CD4-positive, alpha-beta memory T cell (primary cell): ENCODE measurements around the gene ATG12. TPM values are rescaled to one million over a fixed set of nuclear protein-coding genes. Genes with fewer than 3 reads are reported as not detected.

Source experiments
- CTCF ChIA-PET: fragments of 350-600 bp; sonication (Branson Sonifier 250); formaldehyde crosslinking; loops from one replicate; lab custom pipeline; 2021; ENCODE audit warnings: inconsistent platforms; ENCODE audit not compliant: partially characterized antibody; lab: Charles Lee
- POLR2A ChIA-PET: fragments of 350-600 bp; sonication (Branson Sonifier 250); formaldehyde crosslinking; loops from one replicate; lab custom pipeline; 2021; ENCODE audit not compliant: partially characterized antibody; lab: Charles Lee
- DNase-seq, 5 donors: peaks; one replicate each; pipeline versions ENCODE4 v3.0.0 to v3.0.0-alpha.2; 2020 to 2022; ENCODE audit warnings: mixed read lengths in 1 of 5
- H3K27ac ChIP-seq: one replicate; pipeline ENCODE4 v1.7.0; 2013; ENCODE audit warnings: low read depth, low read length
- H3K27me3 ChIP-seq: 2 replicates; pipeline ENCODE4 v1.7.0; 2013; ENCODE audit warnings: mild to moderate bottlenecking, low read length, moderate library complexity; ENCODE audit not compliant: insufficient read depth
- H3K36me3 ChIP-seq: 2 replicates; pipeline ENCODE4 v1.7.0; 2013; ENCODE audit warnings: mild to moderate bottlenecking, low read length, moderate library complexity; ENCODE audit not compliant: insufficient read depth
- H3K4me1 ChIP-seq: 2 replicates; pipeline ENCODE4 v1.7.0; 2013; ENCODE audit warnings: mild to moderate bottlenecking, low read length, moderate library complexity; ENCODE audit not compliant: insufficient read depth
- H3K4me3 ChIP-seq, 2 donors: one replicate each; pipeline ENCODE4 v1.7.0; 2013; ENCODE audit warnings: low read length in 2 of 2, mild to moderate bottlenecking in 1 of 2
- H3K9me3 ChIP-seq, 2 donors: one replicate each; pipeline ENCODE4 v1.7.0; 2013; ENCODE audit warnings: low read length in 2 of 2, control low read depth in 1 of 2; ENCODE audit not compliant: control insufficient read depth in 1 of 2
- H3K27ac Mint-ChIP-seq, 7 donors: one replicate each; pipeline ENCODE4 v1.8.0; 2020 to 2021; ENCODE audit warnings: mixed read lengths in 7 of 7, mild to moderate bottlenecking in 6 of 7, inconsistent platforms in 3 of 7, moderate library complexity in 3 of 7
- H3K27me3 Mint-ChIP-seq, 2 donors: one replicate each; pipeline ENCODE4 v1.8.0; 2020 to 2021; ENCODE audit warnings: mixed read lengths in 2 of 2
- H3K36me3 Mint-ChIP-seq, 2 donors: one replicate each; pipeline ENCODE4 v1.8.0; 2020 to 2021; ENCODE audit warnings: mixed read lengths in 2 of 2, inconsistent platforms in 1 of 2, mild to moderate bottlenecking in 1 of 2
- H3K4me1 Mint-ChIP-seq, 4 donors: one replicate each; pipeline ENCODE4 v1.8.0; 2020 to 2021; ENCODE audit warnings: mixed read lengths in 4 of 4, mild to moderate bottlenecking in 1 of 4
- H3K4me3 Mint-ChIP-seq, 8 donors: one replicate each; pipeline ENCODE4 v1.8.0; 2020 to 2021; ENCODE audit warnings: mixed read lengths in 8 of 8, mild to moderate bottlenecking in 7 of 8, moderate library complexity in 6 of 8, inconsistent platforms in 3 of 8
- H3K9me3 Mint-ChIP-seq, 8 donors: one replicate each; pipeline ENCODE4 v1.8.0; 2020 to 2021; ENCODE audit warnings: mixed read lengths in 8 of 8, mild to moderate bottlenecking in 5 of 8, inconsistent platforms in 3 of 8, moderate library complexity in 1 of 8
- intact Hi-C: fragments of 100-400 bp; cut with micrococcal nuclease; formaldehyde crosslinking; loops from one replicate; pipeline ENCODE4 v1.15.1; 2023
- polyA plus RNA-seq, 2 donors: library from polyadenylated mRNA; unstranded; fragments of 300-500 nt; fragmentation: Illumina TruSeq; gene quantifications; one replicate each; pipeline ENCODE4 v1.2.3, GENCODE V29; 2021
- total RNA-seq, 2 experiments: library from RNA; stranded (reverse); gene quantifications; one replicate each; pipeline ENCODE4 v1.2.3, GENCODE V29; 2021

The ATG12 gene
- total and polyA plus RNA-seq, 4 experiments from 2014 or later = 84.7 to 133 (median 92.2) TPM

GRCh38 chr5:115873392-115873791 lies 32.0 kb upstream of the ATG12 start:
- no peak overlapping the region for H3K27ac Mint-ChIP-seq
- no peaks in the 10 kb centered on the region for H3K36me3 ChIP-seq
- H3K27me3 Mint-ChIP-seq = no peaks in the 10 kb centered on the region
- peaks cover 52 to 58% of the 10 kb centered on the region in 2 donors for H3K36me3 Mint-ChIP-seq
- H3K27me3 ChIP-seq = no peaks in the 10 kb centered on the region
- intact Hi-C loops = no loop called here
- no peak for DNase-seq
- no peak overlapping the region for H3K27ac ChIP-seq
- no peaks in the 10 kb centered on the region for H3K4me1 ChIP-seq
- H3K4me1 Mint-ChIP-seq = peaks cover 0 to 6% (median 3%) of the 10 kb centered on the region in 4 donors
- H3K4me3 Mint-ChIP-seq = no peak overlapping the region
- H3K9me3 ChIP-seq = no peaks in the 10 kb centered on the region
- ChIA-PET POLR2A (no interaction called here), CTCF (no interaction called here)
- H3K9me3 Mint-ChIP-seq = peaks cover 0 to 2% (median 0%) of the 10 kb centered on the region in 8 donors
- no peak overlapping the region for H3K4me3 ChIP-seq

- ChIA-PET CTCF (interaction anchor here (0.6 kb wide), 1 partner anchor 31 kb away, joined by 3 read pairs; the partner anchor contains the start of gene ATG12), POLR2A (no interaction called here)
- Mint-ChIP-seq H3K4me3 (no peak overlapping the region), H3K27ac (no peak overlapping the region), H3K36me3 (peaks cover 42 to 48% of the 10 kb centered on the region in 2 donors), H3K27me3 (no peaks in the 10 kb centered on the region), H3K4me1 (peaks cover 0 to 6% (median 1%) of the 10 kb centered on the region in 4 donors), H3K9me3 (peaks cover 0 to 2% (median 0%) of the 10 kb centered on the region in 8 donors)
- Histone ChIP-seq H3K27ac (no peak overlapping the region), H3K36me3 (no peaks in the 10 kb centered on the region), H3K9me3 (no peaks in the 10 kb centered on the region), H3K4me3 (no peak overlapping the region), H3K4me1 (no peaks in the 10 kb centered on the region), H3K27me3 (no peaks in the 10 kb centered on the region)
- no peak for DNase-seq
- intact Hi-C loops = no loop called here
These were observed 31.1 kb upstream of the ATG12 start for GRCh38 chr5:115872447-115872846.

GRCh38 chr5:115869256-115869795 lies 28.0 kb upstream of the ATG12 start:
- DNase-seq = no peak
- Mint-ChIP-seq H3K4me1 (peaks cover 0 to 10% (median 5%) of the 10 kb centered on the region in 4 donors), H3K4me3 (no peak overlapping the region), H3K27me3 (no peaks in the 10 kb centered on the region), H3K36me3 (peaks cover 23 to 27% of the 10 kb centered on the region in 2 donors), H3K9me3 (peaks cover 0 to 2% (median 0%) of the 10 kb centered on the region in 8 donors), H3K27ac (no peak overlapping the region)
- ChIA-PET CTCF (interaction anchor here (1.0 kb wide), 1 partner anchor 200 kb away, joined by 3 read pairs; no protein-coding TSS in a partner anchor), POLR2A (no interaction called here)
- Histone ChIP-seq H3K27me3 (no peaks in the 10 kb centered on the region), H3K9me3 (no peaks in the 10 kb centered on the region), H3K36me3 (no peaks in the 10 kb centered on the region), H3K4me1 (no peaks in the 10 kb centered on the region), H3K27ac (no peak overlapping the region), H3K4me3 (no peak overlapping the region)
- intact Hi-C loops = no loop called here

GRCh38 chr5:115859378-115859777 lies 18.0 kb upstream of the ATG12 start:
- H3K27me3 Mint-ChIP-seq = no peaks in the 10 kb centered on the region
- no peak for DNase-seq
- no peak overlapping the region for H3K27ac ChIP-seq
- H3K27ac Mint-ChIP-seq = no peak overlapping the region
- H3K27me3 ChIP-seq = no peaks in the 10 kb centered on the region
- no peak overlapping the region for H3K4me3 Mint-ChIP-seq
- H3K4me3 ChIP-seq = no peak overlapping the region
- ChIA-PET CTCF (no interaction called here), POLR2A (no interaction called here)
- peaks cover 23 to 33% (median 28%) of the 10 kb centered on the region in 4 donors for H3K4me1 Mint-ChIP-seq
- H3K36me3 Mint-ChIP-seq = peaks cover 0 to 8% of the 10 kb centered on the region in 2 donors
- no peaks in the 10 kb centered on the region for H3K9me3 ChIP-seq
- no peaks in the 10 kb centered on the region for H3K36me3 ChIP-seq
- intact Hi-C loops = no loop called here
- H3K9me3 Mint-ChIP-seq = peaks cover 0 to 7% (median under 1%) of the 10 kb centered on the region in 8 donors
- H3K4me1 ChIP-seq = peaks cover 8% of the 10 kb centered on the region

- Mint-ChIP-seq H3K27ac (peak overlapping the region in 2 of 7 donors; percentile 23 to 46), H3K9me3 (peaks cover 4 to 8% (median 5%) of the 10 kb centered on the region in 8 donors), H3K4me3 (peak overlapping the region in 5 of 8 donors; percentile 8 to 45 (median 27)), H3K4me1 (peaks cover 24 to 38% (median 32%) of the 10 kb centered on the region in 4 donors), H3K36me3 (peaks cover 4 to 17% of the 10 kb centered on the region in 2 donors), H3K27me3 (no peaks in the 10 kb centered on the region)
- intact Hi-C loops = no loop called here
- Histone ChIP-seq H3K4me3 (no peak overlapping the region), H3K27me3 (no peaks in the 10 kb centered on the region), H3K4me1 (peaks cover 8% of the 10 kb centered on the region), H3K9me3 (no peaks in the 10 kb centered on the region), H3K27ac (no peak overlapping the region), H3K36me3 (no peaks in the 10 kb centered on the region)
- no peak for DNase-seq
- CTCF ChIA-PET = interaction anchor here (0.8 kb wide), 1 partner anchor 19 kb away, joined by 3 read pairs; no protein-coding TSS in a partner anchor
- POLR2A ChIA-PET = no interaction called here
These were observed 17.0 kb upstream of the ATG12 start for GRCh38 chr5:115858396-115858795.

- Histone ChIP-seq H3K9me3 (no peaks in the 10 kb centered on the region), H3K4me3 (no peak overlapping the region), H3K36me3 (no peaks in the 10 kb centered on the region), H3K27ac (no peak overlapping the region), H3K4me1 (peaks cover 8% of the 10 kb centered on the region), H3K27me3 (no peaks in the 10 kb centered on the region)
- peaks cover 26 to 40% (median 34%) of the 10 kb centered on the region in 4 donors for H3K4me1 Mint-ChIP-seq
- peak overlapping the region in 1 of 8 donors; percentile 2 for H3K4me3 Mint-ChIP-seq
- no peak overlapping the region for H3K27ac Mint-ChIP-seq
- H3K36me3 Mint-ChIP-seq = peaks cover 5 to 22% of the 10 kb centered on the region in 2 donors
- H3K27me3 Mint-ChIP-seq = no peaks in the 10 kb centered on the region
- no peak for DNase-seq
- ChIA-PET POLR2A (no interaction called here), CTCF (no interaction called here)
- peaks cover 4 to 12% (median 8%) of the 10 kb centered on the region in 8 donors for H3K9me3 Mint-ChIP-seq
- intact Hi-C loops = no loop called here
These were observed 16.4 kb upstream of the ATG12 start for GRCh38 chr5:115857626-115858349.

GRCh38 chr5:115857057-115857479 lies 15.7 kb upstream of the ATG12 start:
- H3K4me1 Mint-ChIP-seq = peaks cover 28 to 40% (median 34%) of the 10 kb centered on the region in 4 donors
- Histone ChIP-seq H3K27me3 (no peaks in the 10 kb centered on the region), H3K27ac (no peak overlapping the region), H3K4me1 (peaks cover 8% of the 10 kb centered on the region), H3K36me3 (no peaks in the 10 kb centered on the region), H3K9me3 (no peaks in the 10 kb centered on the region), H3K4me3 (no peak overlapping the region)
- CTCF ChIA-PET = no interaction called here
- H3K27ac Mint-ChIP-seq = no peak overlapping the region
- H3K27me3 Mint-ChIP-seq = no peaks in the 10 kb centered on the region
- H3K9me3 Mint-ChIP-seq = peaks cover 4 to 12% (median 7%) of the 10 kb centered on the region in 8 donors
- intact Hi-C loops = no loop called here
- DNase-seq = no peak
- H3K4me3 Mint-ChIP-seq = peak overlapping the region in 2 of 8 donors; percentile 1 to 14
- POLR2A ChIA-PET = no interaction called here
- peaks cover 5 to 22% of the 10 kb centered on the region in 2 donors for H3K36me3 Mint-ChIP-seq
